Liver (tissue), 3 donors: ENCODE data around the gene FAH.

Experiments
- EGR1 ChIP-seq, 2 donors: IDR thresholded peaks; 2 replicates each; pipeline ENCODE4 v1.6.1; 2016 to 2018; ENCODE audit warnings: antibody characterized with exemption in 2 of 2, low read depth in 2 of 2
- FOXA1 ChIP-seq: IDR thresholded peaks from 2 replicates; pipeline ENCODE4 v1.6.1; 2016; ENCODE audit warnings: antibody characterized with exemption
- HNF4A ChIP-seq, 2 donors: conservative IDR thresholded peaks; 2 replicates each; pipeline ENCODE4 v1.6.1; 2016; ENCODE audit warnings: antibody characterized with exemption in 2 of 2, mild to moderate bottlenecking in 2 of 2
- JUND ChIP-seq, 2 donors: IDR thresholded peaks; 2 replicates each; pipeline ENCODE4 v1.6.1; 2016; ENCODE audit warnings: antibody characterized with exemption in 2 of 2
- RAD21 ChIP-seq, 2 donors: IDR thresholded peaks; 2 replicates each; pipeline ENCODE4 v1.6.1; 2016; ENCODE audit warnings: antibody characterized with exemption in 2 of 2, mild to moderate bottlenecking in 2 of 2
- SP1 ChIP-seq: IDR thresholded peaks from 2 replicates; pipeline ENCODE4 v1.6.1; 2018; ENCODE audit warnings: antibody characterized with exemption, mild to moderate bottlenecking
- TF ChIP-seq, protein P1 (sequence below): fragments of 150-350 bp; IDR thresholded peaks from 2 replicates; pipeline ENCODE4 v1.5.1; 2017; ENCODE audit warnings: improper control_type of control experiment, low read depth, low read length; ENCODE audit not compliant: missing input control
- TF ChIP-seq, protein P2 (sequence below): IDR thresholded peaks from 2 replicates; pipeline ENCODE4 v1.6.1; 2016; ENCODE audit warnings: antibody characterized with exemption, mild to moderate bottlenecking
- TF ChIP-seq, protein P3 (sequence below): IDR thresholded peaks from 2 replicates; pipeline ENCODE4 v1.6.1; 2016; ENCODE audit warnings: antibody characterized with exemption
- TF ChIP-seq, protein P4 (sequence below): IDR thresholded peaks from 2 replicates; pipeline ENCODE4 v1.6.1; 2016; ENCODE audit warnings: antibody characterized with exemption
- TF ChIP-seq, protein P5 (sequence below): IDR thresholded peaks from 2 replicates; pipeline ENCODE4 v1.6.1; 2016; ENCODE audit warnings: antibody characterized with exemption
- donor health status: healthy.
- donor health status: healthy.

DNA sequence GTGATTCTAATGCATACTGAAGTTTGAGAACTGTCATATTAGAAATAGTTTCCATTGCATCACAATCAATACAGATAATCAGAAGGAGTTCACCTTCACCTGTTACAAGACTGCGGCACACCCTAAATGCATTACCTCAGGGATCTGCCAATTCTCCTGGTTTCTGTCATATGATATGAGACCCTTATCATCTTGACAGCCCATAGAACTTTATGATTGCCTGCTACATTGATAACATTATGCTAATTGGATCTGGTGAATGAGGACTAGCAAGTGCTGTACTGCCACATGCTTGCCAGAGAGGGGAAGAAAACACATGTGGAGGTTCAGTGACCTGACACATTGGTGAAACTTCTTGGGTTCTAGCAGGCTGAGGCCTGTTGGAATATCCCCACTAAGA lies 41.4 kb downstream of the FAH start:
- TF ChIP-seq FOXA1 = no peak
- TF ChIP-seq, protein P1, sequence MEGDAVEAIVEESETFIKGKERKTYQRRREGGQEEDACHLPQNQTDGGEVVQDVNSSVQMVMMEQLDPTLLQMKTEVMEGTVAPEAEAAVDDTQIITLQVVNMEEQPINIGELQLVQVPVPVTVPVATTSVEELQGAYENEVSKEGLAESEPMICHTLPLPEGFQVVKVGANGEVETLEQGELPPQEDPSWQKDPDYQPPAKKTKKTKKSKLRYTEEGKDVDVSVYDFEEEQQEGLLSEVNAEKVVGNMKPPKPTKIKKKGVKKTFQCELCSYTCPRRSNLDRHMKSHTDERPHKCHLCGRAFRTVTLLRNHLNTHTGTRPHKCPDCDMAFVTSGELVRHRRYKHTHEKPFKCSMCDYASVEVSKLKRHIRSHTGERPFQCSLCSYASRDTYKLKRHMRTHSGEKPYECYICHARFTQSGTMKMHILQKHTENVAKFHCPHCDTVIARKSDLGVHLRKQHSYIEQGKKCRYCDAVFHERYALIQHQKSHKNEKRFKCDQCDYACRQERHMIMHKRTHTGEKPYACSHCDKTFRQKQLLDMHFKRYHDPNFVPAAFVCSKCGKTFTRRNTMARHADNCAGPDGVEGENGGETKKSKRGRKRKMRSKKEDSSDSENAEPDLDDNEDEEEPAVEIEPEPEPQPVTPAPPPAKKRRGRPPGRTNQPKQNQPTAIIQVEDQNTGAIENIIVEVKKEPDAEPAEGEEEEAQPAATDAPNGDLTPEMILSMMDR = no peak
- TF ChIP-seq RAD21 (IDR thresholded peaks at IDR 0.05) = no peak
- TF ChIP-seq SP1 = no peak
- TF ChIP-seq, protein P2, sequence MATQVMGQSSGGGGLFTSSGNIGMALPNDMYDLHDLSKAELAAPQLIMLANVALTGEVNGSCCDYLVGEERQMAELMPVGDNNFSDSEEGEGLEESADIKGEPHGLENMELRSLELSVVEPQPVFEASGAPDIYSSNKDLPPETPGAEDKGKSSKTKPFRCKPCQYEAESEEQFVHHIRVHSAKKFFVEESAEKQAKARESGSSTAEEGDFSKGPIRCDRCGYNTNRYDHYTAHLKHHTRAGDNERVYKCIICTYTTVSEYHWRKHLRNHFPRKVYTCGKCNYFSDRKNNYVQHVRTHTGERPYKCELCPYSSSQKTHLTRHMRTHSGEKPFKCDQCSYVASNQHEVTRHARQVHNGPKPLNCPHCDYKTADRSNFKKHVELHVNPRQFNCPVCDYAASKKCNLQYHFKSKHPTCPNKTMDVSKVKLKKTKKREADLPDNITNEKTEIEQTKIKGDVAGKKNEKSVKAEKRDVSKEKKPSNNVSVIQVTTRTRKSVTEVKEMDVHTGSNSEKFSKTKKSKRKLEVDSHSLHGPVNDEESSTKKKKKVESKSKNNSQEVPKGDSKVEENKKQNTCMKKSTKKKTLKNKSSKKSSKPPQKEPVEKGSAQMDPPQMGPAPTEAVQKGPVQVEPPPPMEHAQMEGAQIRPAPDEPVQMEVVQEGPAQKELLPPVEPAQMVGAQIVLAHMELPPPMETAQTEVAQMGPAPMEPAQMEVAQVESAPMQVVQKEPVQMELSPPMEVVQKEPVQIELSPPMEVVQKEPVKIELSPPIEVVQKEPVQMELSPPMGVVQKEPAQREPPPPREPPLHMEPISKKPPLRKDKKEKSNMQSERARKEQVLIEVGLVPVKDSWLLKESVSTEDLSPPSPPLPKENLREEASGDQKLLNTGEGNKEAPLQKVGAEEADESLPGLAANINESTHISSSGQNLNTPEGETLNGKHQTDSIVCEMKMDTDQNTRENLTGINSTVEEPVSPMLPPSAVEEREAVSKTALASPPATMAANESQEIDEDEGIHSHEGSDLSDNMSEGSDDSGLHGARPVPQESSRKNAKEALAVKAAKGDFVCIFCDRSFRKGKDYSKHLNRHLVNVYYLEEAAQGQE = no peak
- no peak for TF ChIP-seq HNF4A (conservative IDR thresholded peaks at IDR 0.05)
- TF ChIP-seq EGR1 (IDR thresholded peaks at IDR 0.05; ENCODE audit: low read depth in 2 of 2) = no peak
- TF ChIP-seq JUND (IDR thresholded peaks at IDR 0.05) = no peak
- TF ChIP-seq, protein P3, sequence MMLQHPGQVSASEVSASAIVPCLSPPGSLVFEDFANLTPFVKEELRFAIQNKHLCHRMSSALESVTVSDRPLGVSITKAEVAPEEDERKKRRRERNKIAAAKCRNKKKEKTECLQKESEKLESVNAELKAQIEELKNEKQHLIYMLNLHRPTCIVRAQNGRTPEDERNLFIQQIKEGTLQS = no peak
- TF ChIP-seq, protein P4, sequence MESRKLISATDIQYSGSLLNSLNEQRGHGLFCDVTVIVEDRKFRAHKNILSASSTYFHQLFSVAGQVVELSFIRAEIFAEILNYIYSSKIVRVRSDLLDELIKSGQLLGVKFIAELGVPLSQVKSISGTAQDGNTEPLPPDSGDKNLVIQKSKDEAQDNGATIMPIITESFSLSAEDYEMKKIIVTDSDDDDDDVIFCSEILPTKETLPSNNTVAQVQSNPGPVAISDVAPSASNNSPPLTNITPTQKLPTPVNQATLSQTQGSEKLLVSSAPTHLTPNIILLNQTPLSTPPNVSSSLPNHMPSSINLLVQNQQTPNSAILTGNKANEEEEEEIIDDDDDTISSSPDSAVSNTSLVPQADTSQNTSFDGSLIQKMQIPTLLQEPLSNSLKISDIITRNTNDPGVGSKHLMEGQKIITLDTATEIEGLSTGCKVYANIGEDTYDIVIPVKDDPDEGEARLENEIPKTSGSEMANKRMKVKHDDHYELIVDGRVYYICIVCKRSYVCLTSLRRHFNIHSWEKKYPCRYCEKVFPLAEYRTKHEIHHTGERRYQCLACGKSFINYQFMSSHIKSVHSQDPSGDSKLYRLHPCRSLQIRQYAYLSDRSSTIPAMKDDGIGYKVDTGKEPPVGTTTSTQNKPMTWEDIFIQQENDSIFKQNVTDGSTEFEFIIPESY = no peak
- TF ChIP-seq, protein P5, sequence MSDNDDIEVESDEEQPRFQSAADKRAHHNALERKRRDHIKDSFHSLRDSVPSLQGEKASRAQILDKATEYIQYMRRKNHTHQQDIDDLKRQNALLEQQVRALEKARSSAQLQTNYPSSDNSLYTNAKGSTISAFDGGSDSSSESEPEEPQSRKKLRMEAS = no peak
